Lung microvascular endothelial cell (primary cell): ENCODE measurements around the gene OR2V1. TPM values are rescaled to one million over a fixed set of nuclear protein-coding genes. Genes with fewer than 3 reads are reported as not detected.
"Not testable (repeated sequence)": the region's sequence is repeated elsewhere in the genome, so short reads cannot be mapped to it uniquely, and the experiment has no call there.

Experiments
- DNase-seq, 2 donors: peaks; one replicate each; pipeline versions ENCODE4 v3.0.0 to v3.0.0-alpha.2; 2010; ENCODE audit warnings: low read depth in 2 of 2
- total RNA-seq: library from RNA; depleted of rRNA; stranded (reverse); fragments of >200 nt; gene quantifications from 2 replicates; pipeline ENCODE4 v1.2.1, GENCODE V29; 2014

The OR2V1 gene, protein sequence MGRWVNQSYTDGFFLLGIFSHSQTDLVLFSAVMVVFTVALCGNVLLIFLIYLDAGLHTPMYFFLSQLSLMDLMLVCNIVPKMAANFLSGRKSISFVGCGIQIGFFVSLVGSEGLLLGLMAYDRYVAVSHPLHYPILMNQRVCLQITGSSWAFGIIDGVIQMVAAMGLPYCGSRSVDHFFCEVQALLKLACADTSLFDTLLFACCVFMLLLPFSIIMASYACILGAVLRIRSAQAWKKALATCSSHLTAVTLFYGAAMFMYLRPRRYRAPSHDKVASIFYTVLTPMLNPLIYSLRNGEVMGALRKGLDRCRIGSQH
- not detected in 2 replicates for total RNA-seq

DNA sequence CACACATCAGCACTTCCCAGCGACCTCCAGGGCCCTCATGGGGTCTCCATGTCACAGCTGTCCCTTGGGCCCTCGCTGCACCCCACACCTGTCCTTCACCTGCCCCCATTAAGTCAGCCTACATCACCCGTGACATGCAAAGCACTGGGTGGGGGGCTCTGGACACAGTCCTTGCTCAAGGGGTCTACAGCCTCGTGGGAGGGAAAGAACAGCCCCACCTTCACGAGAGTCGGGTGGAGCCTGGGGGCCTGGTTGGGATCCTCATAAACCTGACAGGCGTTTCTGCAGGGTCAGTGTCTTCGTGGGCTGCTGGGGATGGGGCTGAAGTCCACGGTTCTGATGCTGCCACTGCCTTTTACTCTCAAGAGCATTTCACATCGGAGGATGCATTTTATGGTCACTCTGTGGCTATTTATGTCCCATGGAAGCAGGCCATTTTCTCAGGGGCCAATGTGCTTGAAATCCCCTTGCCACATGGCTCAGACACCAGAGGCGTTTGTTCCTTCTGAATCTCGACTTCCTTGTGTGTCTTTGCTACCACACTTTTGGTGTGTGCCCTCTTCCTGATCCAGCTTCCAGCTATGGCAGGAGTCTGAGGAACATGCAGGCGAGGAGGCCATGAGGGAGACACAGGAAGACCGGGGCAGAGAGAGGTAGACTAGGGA is at the start of gene OR2V1:
Gene OR2V1, minus strand, starts transcription at position 338 of the 665 bp plus-strand sequence. CDS start 5,865 bp downstream, outside the sequence.
- no peak for DNase-seq

DNA sequence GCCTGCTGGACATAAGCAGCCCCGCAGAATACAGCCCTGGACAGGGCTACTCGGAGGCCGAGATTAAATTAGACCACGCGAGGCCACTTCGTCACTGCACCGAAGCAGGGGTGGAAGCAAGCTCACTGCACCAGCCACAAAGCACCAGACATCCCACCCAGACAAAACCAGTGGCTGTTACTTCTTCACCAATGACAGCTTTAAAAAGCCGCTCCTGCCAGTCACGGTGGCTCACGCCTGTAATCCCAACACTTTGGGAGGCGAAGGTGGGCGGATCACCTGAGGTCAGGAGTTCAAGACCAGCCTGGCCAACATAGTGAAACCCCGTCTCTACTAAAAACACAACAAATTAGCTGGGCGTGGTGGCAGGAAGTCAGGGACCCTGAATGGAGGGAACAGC is 46.6 kb upstream of the OR2V1 start:
- DNase-seq, result not testable (repeated sequence)

DNA sequence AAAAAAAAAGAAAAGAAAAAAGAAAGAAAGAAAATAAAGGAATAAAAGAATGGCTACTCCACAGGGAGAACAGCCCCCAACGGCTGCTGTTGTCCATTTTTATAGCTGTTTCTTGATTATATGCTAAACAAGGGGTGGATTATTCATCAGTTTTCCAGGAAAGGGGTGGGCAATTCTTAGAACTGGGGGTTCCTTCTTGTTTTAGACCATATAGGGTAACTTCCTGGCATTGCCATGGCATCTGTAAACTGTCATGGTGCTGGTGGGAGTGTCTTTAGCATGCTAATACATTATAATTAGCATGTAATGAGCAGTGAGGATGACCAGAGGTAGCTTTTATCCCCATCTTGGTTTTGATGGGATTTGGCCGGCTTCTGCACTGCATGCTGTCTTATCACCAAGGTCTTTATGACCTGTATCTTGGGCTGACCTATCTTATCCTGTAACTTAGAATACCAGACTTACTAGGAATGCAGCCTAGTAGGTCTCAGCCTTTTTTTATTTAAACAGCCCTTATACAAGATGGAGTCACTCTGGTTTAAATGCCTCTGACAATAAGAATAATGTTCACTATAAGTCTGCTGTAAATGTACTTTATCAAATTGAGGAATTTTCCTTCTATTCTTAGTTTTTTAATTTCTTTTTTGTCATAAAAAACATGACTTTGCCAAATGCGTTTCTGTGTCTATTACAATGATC is 45.4 kb upstream of the OR2V1 start:
- DNase-seq, result no peak

DNA sequence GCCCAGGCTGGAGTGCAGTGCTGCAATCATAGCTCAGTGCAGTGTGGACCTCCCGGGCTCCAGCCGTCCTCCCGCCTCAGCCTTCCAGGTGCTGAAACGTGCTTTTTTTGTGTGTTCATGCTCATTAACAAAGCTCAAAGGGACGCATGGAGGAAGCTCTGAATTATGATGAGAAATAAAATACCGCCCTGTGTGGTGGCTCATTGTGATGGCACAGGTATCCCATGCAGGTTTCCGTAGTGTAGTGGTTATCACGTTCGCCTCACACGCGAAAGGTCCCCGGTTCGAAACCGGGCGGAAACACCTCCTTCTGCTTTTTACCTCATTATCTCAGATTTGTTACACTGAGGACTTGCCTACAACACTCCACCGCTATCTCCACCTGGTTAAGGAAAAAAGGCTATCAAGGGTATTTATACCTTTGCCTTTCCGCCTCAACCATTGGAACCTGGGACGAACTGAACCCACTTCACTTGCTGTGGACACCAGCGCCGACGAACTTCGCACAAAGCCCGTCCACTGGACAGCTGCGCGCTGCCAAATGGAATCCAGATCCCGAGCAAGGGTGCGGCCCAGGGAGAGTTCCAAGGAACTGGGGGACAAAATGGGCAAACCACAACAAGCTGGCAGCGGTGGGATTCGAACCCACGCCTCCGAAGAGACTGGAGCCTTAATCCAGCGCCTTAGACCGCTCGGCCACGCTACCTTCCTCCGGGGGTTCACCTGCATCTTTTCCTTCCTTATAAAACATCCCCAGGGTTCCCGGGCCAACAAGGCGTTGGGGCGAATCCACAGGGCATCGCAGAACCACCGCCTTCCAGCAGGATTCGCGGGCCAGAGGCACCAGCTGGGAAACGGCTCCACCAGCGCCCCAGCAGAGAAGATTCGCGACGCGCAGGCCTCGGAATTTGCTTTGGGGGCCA is 42.7 kb upstream of the OR2V1 start:
- peak; percentile 44 to 61 for DNase-seq

DNA sequence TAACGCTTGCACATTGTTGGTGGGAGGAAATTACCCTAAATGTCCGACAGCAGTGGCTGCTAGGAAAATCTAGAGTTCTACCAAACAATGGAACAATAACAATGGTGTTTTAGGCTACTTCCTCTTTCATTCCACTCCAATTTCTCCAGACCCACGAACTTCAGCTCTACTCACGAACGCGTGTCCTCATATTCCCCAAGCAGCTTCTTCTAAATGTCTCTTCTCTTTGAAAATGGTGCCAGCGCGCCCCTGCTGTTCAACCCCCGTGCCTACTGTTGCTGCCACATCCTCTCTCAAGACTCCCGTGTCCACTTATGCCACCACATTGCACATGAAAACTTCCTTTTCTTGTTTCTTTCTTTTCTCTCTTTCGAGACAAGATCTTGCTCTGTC is 42.1 kb upstream of the OR2V1 start:
- peak in 1 of 2 donors; percentile 81 for DNase-seq

DNA sequence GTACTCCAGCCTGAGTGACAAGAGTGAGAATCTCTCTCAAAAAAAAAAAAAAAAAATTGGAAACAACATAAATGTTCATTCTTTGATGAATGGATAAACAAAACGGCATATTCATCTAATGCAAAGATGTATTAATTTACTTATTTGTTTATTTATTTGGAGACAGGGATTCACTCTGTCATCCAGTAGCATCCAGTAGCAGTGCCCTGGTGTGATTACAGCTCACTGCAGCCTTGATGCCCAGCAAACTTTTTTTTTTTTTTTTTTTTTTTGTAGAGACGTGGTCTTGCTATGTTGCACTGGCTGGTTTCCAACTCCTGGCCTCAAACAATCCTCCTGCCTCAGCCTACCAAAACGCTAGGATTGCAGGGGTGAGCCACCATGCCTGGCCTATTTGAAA is 40.8 kb upstream of the OR2V1 start:
- no peak for DNase-seq

DNA sequence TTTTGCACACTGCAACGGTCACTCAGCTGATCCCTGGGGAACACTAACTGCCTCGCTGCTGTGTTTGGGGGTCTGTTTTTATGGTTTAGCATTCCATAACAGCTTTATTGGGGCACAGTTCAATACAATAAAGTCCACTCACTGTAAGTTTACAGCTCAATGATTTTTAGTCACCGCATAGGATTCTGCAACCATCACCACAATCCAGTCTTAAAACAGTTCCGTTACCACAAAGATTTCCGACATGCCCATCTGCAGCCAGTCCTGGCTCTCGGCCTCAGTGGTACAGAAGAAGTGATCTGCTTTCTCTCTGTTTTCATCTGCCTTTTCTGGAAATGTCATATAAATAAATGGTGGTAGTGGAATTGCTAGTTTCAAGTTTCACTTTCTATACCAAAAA is 40.0 kb upstream of the OR2V1 start:
- DNase-seq, result no peak

DNA sequence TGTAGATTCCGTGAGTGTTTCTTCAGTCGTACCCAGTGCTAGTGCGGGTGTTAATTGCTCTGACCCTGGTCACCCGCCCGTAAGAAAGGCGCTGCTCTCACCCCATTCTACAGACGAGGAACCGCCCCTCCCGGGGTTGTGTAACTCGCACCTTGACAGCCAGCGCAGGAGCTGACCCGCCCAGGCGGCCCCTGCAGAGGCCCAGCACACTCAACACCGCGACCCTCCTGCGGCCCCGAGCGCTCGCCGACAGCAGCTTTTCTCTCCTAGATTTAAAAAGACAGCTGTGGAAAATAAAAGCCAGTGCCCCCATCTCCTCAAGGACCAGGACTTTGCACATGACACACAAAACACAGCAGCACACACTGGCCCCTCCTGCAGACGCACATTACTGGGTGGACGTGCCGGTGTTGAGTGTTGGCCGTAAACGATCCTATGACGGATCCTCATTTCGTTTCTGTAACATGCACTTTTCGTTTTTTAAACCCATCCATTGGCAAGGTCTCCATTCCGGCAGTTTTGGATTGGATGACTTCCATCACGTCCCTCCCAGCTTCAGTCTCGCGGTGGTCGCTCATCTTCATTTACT is 39.4 kb upstream of the OR2V1 start:
- DNase-seq, result no peak

DNA sequence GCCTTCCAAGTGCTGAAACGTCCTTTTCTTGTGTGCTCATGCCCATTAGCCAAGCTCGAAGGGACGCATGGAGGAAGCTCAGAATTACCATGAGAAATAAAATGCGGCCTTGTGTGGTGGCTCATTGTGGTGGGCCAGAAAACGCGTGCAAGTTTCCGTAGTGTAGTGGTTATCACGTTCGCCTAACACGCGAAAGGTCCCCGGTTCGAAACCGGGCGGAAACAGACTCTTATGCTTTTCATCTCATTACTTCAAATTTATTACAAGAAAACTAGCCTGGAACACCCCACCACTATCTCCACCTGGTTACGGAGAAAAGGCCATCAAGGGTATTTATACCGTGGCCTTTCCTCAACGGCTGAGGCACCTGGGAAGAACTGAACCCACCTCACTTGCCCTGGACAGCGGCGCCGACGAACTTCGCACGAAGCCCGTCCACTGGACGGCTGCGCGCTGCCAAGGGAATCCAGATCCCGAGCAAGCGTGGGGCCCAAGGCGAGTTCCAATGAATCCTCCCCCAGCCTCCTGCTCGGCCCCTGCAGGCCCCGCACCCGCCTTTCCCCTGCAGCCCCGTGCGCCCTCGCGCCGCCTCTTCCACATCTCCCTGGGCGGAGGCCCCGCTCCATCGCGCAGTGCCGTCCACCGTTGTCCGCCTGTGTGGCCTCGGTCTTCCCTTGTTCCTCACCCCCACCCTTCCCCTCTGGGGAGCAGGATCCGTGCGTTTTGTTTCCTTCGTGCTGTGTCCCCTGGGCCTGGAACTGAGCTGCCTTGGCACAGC is 38.7 kb upstream of the OR2V1 start:
- peak; percentile 71 to 76 for DNase-seq

DNA sequence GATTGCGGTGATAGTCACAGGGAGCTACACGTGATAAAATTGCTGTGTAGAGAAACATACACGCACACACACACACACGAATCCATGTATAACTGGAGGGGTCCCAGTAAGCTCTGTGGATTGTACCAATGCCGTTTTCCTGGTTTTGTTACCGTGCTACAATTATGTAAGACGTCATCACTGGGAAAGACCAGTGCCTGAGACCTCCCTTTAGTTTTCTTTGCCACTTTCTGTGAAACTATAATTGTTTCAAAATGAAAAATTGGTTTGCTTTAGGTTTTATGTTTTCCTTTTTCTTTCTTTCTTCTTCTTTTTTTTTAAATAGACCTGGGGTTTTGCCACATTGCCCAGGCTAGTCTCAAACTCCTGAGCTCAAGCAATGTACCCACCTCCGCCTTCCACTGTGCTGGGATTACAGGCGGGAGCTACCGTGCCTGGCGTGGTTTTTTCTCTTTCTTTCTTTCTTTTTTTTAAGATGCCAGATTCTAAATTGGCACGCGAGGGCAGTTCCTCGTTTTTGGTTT is 37.7 kb upstream of the OR2V1 start:
- peak in 1 of 2 donors; percentile 39 for DNase-seq

DNA sequence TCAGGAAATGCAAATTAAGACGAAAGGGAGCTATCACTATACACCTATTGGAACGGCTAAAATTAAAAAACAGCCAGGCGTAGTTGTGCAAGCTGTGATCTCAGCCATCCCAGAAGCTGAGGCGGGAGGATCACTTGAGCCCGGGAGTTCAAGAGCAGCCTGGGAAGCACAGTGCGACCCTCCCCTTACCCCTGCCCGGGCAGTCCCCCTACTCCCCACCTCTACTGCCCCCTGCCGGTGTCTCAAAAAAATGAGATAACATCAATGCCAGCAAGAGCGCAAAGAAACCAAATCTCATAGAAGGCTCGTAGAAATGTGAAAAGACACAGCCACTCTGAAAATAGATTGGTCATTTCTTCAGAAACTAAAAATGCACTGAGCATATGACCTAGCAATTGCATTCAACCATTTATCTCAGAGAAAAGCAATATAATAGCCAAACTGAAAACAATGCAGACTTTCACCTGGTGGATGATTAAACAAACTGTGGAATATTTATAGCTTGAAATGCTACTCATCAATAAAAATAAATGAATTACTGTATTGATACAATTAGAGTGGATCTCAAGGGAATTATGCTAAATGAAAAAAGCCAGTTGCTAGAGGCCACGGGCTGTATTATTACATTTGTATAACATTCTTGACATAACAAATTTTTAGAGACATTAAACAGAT is 37.0 kb upstream of the OR2V1 start:
- peak in 1 of 2 donors; percentile 48 for DNase-seq

DNA sequence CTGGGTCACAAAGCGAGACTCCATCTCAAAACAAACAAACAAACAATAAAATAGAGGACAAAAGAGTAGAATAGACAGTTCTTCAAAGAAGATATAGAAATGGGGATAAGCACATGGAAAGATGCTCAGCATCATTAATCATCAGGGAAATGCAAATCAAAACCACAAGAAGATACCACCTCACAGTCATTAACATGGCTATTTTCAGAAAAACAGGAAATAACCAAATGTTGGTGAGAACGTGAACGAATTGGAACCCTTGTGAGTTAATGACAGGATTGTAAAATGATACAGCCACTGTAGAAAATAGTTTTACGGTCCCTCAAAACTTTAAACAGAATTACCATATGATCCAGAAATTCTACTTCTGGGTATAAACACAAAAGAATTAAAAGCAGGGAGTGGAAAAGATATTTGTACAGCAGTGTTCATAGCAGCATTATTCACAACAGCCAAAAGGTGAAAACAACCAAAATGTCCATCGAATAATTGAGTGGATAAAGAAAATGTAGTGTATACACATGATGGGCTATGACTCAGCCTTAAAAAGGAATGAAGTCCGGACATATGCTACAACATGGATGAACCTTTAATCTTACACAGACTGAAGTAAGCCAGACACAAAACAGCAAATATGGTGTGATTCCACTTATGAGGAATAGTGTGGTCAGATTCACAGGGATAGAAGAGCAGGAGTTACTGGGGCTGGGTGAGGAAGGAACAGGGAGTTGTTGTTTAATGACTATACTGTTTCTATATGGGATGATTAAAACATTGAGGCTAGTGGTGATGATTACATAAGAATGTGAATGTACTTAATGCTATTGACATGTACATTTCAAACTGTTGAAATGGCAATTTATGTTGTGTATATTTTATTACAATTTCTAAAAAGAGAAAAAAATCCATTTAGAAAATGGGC is 36.1 kb upstream of the OR2V1 start:
- DNase-seq, result no peak

DNA sequence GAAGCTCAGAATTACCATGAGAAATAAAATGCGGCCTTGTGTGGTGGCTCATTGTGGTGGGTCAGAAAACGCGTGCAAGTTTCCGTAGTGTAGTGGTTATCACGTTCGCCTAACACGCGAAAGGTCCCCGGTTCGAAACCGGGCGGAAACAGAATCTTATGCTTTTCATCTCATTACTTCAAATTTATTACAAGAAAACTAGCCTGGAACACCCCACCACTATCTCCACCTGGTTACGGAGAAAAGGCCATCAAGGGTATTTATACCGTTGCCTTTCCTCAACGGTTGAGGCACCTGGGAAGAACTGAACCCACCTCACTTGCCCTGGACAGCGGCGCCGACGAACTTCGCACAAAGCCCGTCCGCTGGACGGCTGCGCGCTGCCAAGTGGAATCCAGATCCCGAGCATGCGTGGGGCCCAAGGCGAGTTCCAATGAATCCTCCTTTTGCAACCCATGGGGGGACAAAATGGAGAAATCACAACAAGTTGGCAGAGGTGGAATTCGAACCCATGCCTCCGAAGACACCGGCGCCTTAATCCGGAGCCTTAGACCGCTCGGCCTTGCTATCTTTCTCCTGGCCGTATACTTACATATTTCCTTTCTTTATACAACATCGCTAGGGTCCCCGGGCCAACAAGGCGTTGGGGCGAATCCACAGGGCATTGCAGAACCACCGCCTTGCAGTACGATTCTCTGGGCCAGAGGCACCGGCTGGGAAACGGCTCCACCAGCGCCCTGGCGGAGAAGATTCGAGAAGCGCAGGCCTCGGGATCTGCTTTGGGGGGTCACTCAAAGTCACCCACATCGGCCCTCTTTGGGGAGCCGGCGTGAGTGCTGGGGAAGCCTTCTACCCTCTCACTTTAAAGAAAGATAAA is 33.3 kb upstream of the OR2V1 start:
- DNase-seq, result no peak

DNA sequence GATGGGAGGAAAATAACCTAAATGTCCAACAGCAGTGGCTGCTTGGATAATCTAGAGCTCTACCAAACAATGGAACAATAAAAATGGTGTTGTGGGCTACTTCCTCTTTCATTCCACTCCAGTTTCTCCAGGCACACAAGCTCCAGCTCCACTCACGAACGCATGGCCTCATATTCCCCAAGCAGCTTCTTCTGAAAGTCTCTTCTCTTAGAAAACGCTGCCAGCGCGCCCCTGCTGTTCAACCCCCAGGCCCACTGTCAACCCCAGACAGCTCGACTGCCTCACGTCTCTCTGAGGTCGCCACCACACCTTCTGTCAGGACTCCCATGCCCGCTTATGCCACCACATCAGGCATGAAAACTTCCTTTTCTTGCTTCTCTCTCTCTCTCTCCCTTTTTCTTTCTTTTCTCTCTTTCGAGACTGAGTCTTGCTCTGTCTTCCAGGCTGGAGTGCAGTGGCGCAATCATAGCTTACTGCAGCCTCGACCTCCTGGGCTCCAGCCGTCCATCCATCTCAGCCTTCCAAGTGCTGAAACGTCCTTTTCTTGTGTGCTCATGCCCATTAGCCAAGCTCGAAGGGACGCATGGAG is 32.6 kb upstream of the OR2V1 start:
- no peak for DNase-seq

DNA sequence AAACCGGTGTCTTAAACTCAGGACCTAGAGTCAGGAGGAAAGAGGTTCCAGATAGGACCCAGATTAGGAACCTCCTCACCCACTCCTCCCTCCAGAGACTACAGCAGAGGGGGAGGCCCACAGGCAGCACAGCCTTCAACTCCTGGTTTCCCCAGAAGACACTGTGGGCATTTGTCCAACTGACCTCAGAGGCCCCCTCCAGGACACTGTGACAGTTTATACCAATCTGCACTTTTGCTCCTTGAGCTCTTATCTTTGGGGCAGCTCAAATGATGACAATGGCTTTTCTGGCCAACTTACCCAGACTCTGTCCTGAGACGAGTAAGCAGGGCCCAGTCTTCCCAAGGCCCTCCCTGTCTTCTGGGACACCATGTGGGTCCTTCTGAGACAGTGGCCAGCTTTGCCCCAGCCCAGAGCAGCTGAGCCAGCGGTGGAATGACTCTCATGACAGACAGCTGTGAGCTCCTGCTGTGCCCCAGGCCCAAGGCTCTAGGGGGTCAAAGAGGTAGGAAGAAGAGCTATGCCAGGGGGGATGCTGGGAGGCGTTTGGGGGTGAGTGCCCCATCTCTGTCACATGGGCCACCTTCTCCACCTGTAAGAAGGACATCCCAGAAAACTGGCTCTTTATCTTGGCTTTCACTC is 30.7 kb upstream of the OR2V1 start:
- no peak for DNase-seq

DNA sequence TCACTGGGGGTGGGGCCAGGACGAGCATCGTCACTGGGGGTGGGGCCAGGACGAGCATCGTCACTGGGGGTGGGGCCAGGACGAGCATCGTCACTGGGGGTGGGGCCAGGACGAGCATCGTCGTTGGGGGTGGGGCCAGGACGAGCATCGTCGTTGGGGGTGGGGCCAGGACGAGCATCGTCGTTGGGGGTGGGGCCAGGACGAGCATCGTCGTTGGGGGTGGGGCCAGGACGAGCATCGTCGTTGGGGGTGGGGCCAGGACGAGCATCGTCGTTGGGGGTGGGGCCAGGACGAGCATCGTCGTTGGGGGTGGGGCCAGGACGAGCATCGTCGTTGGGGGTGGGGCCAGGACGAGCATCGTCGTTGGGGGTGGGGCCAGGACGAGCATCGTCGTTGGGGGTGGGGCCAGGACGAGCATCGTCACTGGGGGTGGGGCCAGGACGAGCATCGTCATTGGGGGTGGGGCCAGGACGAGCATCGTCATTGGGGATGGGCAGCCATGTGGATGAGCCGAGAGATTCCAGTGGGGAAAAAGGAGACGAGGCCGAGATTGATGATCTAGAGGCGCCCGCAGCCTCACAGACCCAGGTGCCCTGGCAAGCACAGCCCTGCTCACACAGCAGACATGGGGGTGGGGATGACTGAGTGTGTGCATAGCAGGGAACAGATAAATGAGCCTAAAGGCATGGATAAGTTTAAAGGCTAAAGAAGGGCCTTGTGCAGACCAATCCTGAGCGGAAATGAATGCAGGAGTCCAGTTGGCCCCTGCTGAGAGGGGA is 30.0 kb upstream of the OR2V1 start:
- DNase-seq, result peak; percentile 60 to 70
